IMR-90 (cell line): ENCODE data around the gene CCDC40. TPM values are rescaled to one million over a fixed set of nuclear protein-coding genes. Genes with fewer than 3 reads are reported as not detected.

Source experiments
- ATAC-seq: fragments of 200-7000 bp; cut with Tn5 transposase; 2 replicates; pipeline ENCODE4 v1.9.1; 2020; ENCODE audit warnings: low read depth, mild to moderate bottlenecking, moderate library complexity
- BruUV-seq: library from RNA; stranded (reverse); fragments of 400-500 nt; replicated peaks from 2 replicates; lab custom pipeline; 2021; lab: Mats Ljungman, UMichigan
- CTCF ChIA-PET: fragments of 300-600 bp; formaldehyde crosslinking; extraction: SDS; loops from one replicate; lab custom pipeline; 2021; ENCODE audit warnings: antibody characterized with exemption; lab: Yijun Ruan, JAX
- POLR2A ChIA-PET: fragments of 300-600 bp; sonication (Branson Sonifier 250); formaldehyde crosslinking; loops from one replicate; lab custom pipeline; 2022; ENCODE audit warnings: antibody characterized with exemption; ENCODE audit not compliant: unreplicated experiment; lab: Charles Lee
- DNase-seq: peaks from one replicate; pipeline ENCODE4 v3.0.0; 2013
- H2AFZ ChIP-seq: replicated peaks from 2 replicates; pipeline ENCODE3; 2013; ENCODE audit warnings: low read length, mild to moderate bottlenecking; ENCODE audit not compliant: poor library complexity
- H2AK5ac ChIP-seq: 2 replicates; pipeline ENCODE4 v1.6.1; 2013; ENCODE audit warnings: low read depth, low read length, inconsistent platforms
- H2AK9ac ChIP-seq: replicated peaks from 2 replicates; pipeline ENCODE3; 2013; ENCODE audit warnings: mild to moderate bottlenecking, low read depth, low read length, moderate library complexity; ENCODE audit not compliant: poor library complexity
- H2BK120ac ChIP-seq: 2 replicates; pipeline ENCODE4 v1.6.1; 2013; ENCODE audit warnings: low read depth, low read length, inconsistent platforms
- H2BK15ac ChIP-seq: 3 replicates; pipeline ENCODE4 v1.6.1; 2013; ENCODE audit warnings: low read depth, low read length, inconsistent platforms
- H2BK20ac ChIP-seq: 2 replicates; pipeline ENCODE4 v1.6.1; 2013; ENCODE audit warnings: low read depth, mild to moderate bottlenecking, inconsistent platforms, low read length, moderate library complexity
- H2BK5ac ChIP-seq: 2 replicates; pipeline ENCODE4 v1.6.1; 2013; ENCODE audit warnings: mild to moderate bottlenecking, low read depth, low read length, inconsistent platforms; ENCODE audit not compliant: poor library complexity, severe bottlenecking
- H3K14ac ChIP-seq: replicated peaks from 2 replicates; pipeline ENCODE4 v1.6.1; 2013; ENCODE audit warnings: low read depth, low read length, inconsistent platforms
- H3K18ac ChIP-seq: 2 replicates; pipeline ENCODE4 v1.6.1; 2013; ENCODE audit warnings: low read depth, low read length, control low read depth
- H3K23ac ChIP-seq: 2 replicates; pipeline ENCODE4 v1.6.1; 2013; ENCODE audit warnings: low read depth, low read length, inconsistent platforms
- H3K27ac ChIP-seq: 2 replicates; pipeline ENCODE4 v1.5.1; 2013; ENCODE audit warnings: mild to moderate bottlenecking, control low read depth, low read length; ENCODE audit not compliant: insufficient read depth
- H3K27me3 ChIP-seq: 2 replicates; pipeline ENCODE4 v1.6.1; 2013; ENCODE audit warnings: low read length; ENCODE audit not compliant: control insufficient read depth, insufficient read depth
- H3K36me3 ChIP-seq: 2 replicates; pipeline ENCODE4 v1.6.1; 2013; ENCODE audit warnings: low read length, mixed read lengths; ENCODE audit not compliant: control insufficient read depth, insufficient read depth
- H3K4ac ChIP-seq: 2 replicates; pipeline ENCODE4 v1.6.1; 2013; ENCODE audit warnings: low read depth, low read length, inconsistent platforms
- H3K4me1 ChIP-seq: 2 replicates; pipeline ENCODE4 v1.6.1; 2013; ENCODE audit warnings: low read length, mixed read lengths; ENCODE audit not compliant: control insufficient read depth, insufficient read depth
- H3K4me2 ChIP-seq: 2 replicates; pipeline ENCODE4 v1.6.1; 2013; ENCODE audit warnings: low read depth, mild to moderate bottlenecking, control low read depth, low read length, moderate library complexity
- H3K4me3 ChIP-seq: 2 replicates; pipeline ENCODE4 v1.5.1; 2013; ENCODE audit warnings: low read depth, mild to moderate bottlenecking, control low read depth, low read length, moderate library complexity; ENCODE audit not compliant: insufficient read depth
- H3K56ac ChIP-seq: 2 replicates; pipeline ENCODE4 v1.6.1; 2013; ENCODE audit warnings: low read length, inconsistent platforms; ENCODE audit not compliant: insufficient read depth; ENCODE audit errors: extremely low read depth
- H3K79me1 ChIP-seq, 2 experiments: 2 replicates each; pipeline ENCODE4 v1.6.1; 2013; ENCODE audit warnings: low read length in 2 of 2, inconsistent platforms in 1 of 2, low read depth in 1 of 2
- H3K9ac ChIP-seq: 2 replicates; pipeline ENCODE4 v1.6.1; 2013; ENCODE audit warnings: low read depth, low read length, control low read depth
- H3K9me1 ChIP-seq: 2 replicates; pipeline ENCODE4 v1.6.1; 2013; ENCODE audit warnings: low read length, inconsistent platforms; ENCODE audit not compliant: insufficient read depth
- H3K9me3 ChIP-seq: 2 replicates; pipeline ENCODE4 v1.6.1; 2013; ENCODE audit warnings: low read length; ENCODE audit not compliant: control insufficient read depth, insufficient read depth
- H4K20me1 ChIP-seq: 2 replicates; pipeline ENCODE4 v1.6.1; 2013; ENCODE audit warnings: low read length, inconsistent platforms; ENCODE audit not compliant: insufficient read depth
- H4K5ac ChIP-seq: 2 replicates; pipeline ENCODE4 v1.6.1; 2013; ENCODE audit warnings: mild to moderate bottlenecking, low read depth, low read length, control low read depth
- H4K8ac ChIP-seq, 2 experiments: 2 replicates each; pipeline ENCODE4 v1.6.1; 2013; ENCODE audit warnings: low read depth in 2 of 2, low read length in 2 of 2, control low read depth in 1 of 2, inconsistent platforms in 1 of 2
- H4K91ac ChIP-seq: 2 replicates; pipeline ENCODE4 v1.6.1; 2013; ENCODE audit warnings: low read depth, low read length, inconsistent platforms; ENCODE audit not compliant: insufficient read depth
- BHLHE40 ChIP-seq: fragments of 150-350 bp; IDR thresholded peaks from 2 replicates; pipeline ENCODE4 v1.6.1; 2016; ENCODE audit warnings: mild to moderate bottlenecking, low read depth, low read length
- CEBPB ChIP-seq: IDR thresholded peaks from 2 replicates; pipeline ENCODE4 v1.6.1; 2012; ENCODE audit warnings: low read depth, low read length, improper control_type of control experiment
- CHD1 ChIP-seq: IDR thresholded peaks from 2 replicates; pipeline ENCODE4 v1.6.1; 2012; ENCODE audit warnings: low read depth, low read length, improper control_type of control experiment
- CTCF ChIP-seq: conservative IDR thresholded peaks from 2 replicates; pipeline ENCODE4 v1.5.1; 2012; ENCODE audit warnings: mild to moderate bottlenecking, low read depth, low read length, improper control_type of control experiment
- ELK1 ChIP-seq: fragments of 150-350 bp; IDR thresholded peaks from 2 replicates; pipeline ENCODE4 v1.6.1; 2016; ENCODE audit warnings: low read depth, mild to moderate bottlenecking, low read length, moderate library complexity, borderline replicate concordance
- FOS ChIP-seq: fragments of 150-350 bp; IDR thresholded peaks from 2 replicates; pipeline ENCODE4 v1.6.1; 2016; ENCODE audit warnings: low read depth, low read length
- MAFK ChIP-seq: IDR thresholded peaks from 2 replicates; pipeline ENCODE4 v1.6.1; 2012; ENCODE audit warnings: low read depth, low read length, improper control_type of control experiment
- MAZ ChIP-seq: IDR thresholded peaks from 2 replicates; pipeline ENCODE4 v1.6.1; 2012; ENCODE audit warnings: low read depth, mild to moderate bottlenecking, low read length, improper control_type of control experiment, moderate library complexity, borderline replicate concordance
- MXI1 ChIP-seq: IDR thresholded peaks from 2 replicates; pipeline ENCODE4 v1.6.1; 2012; ENCODE audit warnings: low read depth, mild to moderate bottlenecking, low read length, moderate library complexity, borderline replicate concordance
- NFE2L2 ChIP-seq: fragments of 150-350 bp; IDR thresholded peaks from 2 replicates; pipeline ENCODE4 v1.6.1; 2016; ENCODE audit warnings: low read depth, mild to moderate bottlenecking, low read length
- POLR2A ChIP-seq: IDR thresholded peaks from 2 replicates; pipeline ENCODE4 v1.6.1; 2012; ENCODE audit warnings: mild to moderate bottlenecking, low read depth, low read length
- RAD21 ChIP-seq: IDR thresholded peaks from 2 replicates; pipeline ENCODE4 v1.6.1; 2012; ENCODE audit warnings: low read length, improper control_type of control experiment
- RCOR1 ChIP-seq: IDR thresholded peaks from 2 replicates; pipeline ENCODE4 v1.6.1; 2012; ENCODE audit warnings: mild to moderate bottlenecking, low read length, improper control_type of control experiment; ENCODE audit not compliant: insufficient replicate concordance
- RFX5 ChIP-seq: IDR thresholded peaks from 2 replicates; pipeline ENCODE4 v1.8.0; 2012; ENCODE audit warnings: low read depth, mild to moderate bottlenecking, low read length, moderate library complexity
- SMC3 ChIP-seq: fragments of 150-350 bp; IDR thresholded peaks from 2 replicates; pipeline ENCODE4 v1.6.1; 2016; ENCODE audit warnings: low read depth, mild to moderate bottlenecking, antibody characterized with exemption, low read length, moderate library complexity
- USF2 ChIP-seq: fragments of 150-350 bp; IDR thresholded peaks from 2 replicates; pipeline ENCODE4 v1.6.1; 2017; ENCODE audit warnings: mild to moderate bottlenecking, antibody characterized with exemption, low read length, low read depth
- WGBS, 2 experiments: methylation state at CpG; one replicate each; pipeline versions ENCODE4 v1.1.5 to v1.1.7; 2013; ENCODE audit warnings: missing lambda C conversion rate in 2 of 2; ENCODE audit not compliant: insufficient read length in 1 of 2; ENCODE audit errors: extremely low coverage in 2 of 2; 5-methylcytosine and 5-hydroxymethylcytosine counted together
- dilution Hi-C: fragments of 300-500 bp; cut with HindIII; formaldehyde crosslinking; loops from one replicate; pipeline ENCODE4 v1.14.3; 2018; ENCODE audit warnings: low sequenced_read_pairs; ENCODE audit not compliant: unreplicated experiment
- in situ Hi-C: fragments of 300-500 bp; cut with MboI; formaldehyde crosslinking; loops from 3 replicates; pipeline ENCODE4 v1.14.3; 2019; ENCODE audit warnings: low sequenced_read_pairs, inconsistent platforms, mixed read lengths
- intact Hi-C: fragments of 100-400 bp; cut with micrococcal nuclease; formaldehyde crosslinking; loops from 2 replicates; pipeline ENCODE4 v1.10.0; 2022
- polyA plus RNA-seq, 3 experiments: library from polyadenylated mRNA; depleted of rRNA; stranded (reverse); fragments of >200 nt; gene quantifications; 2 replicates each; pipeline ENCODE4 v1.2.3, GENCODE V29; 2012; ENCODE audit warnings: low replicate concordance in 1 of 3
- total RNA-seq: library from RNA; depleted of rRNA; stranded (reverse); fragments of >200 nt; gene quantifications from 2 replicates; pipeline ENCODE4 v1.2.3, GENCODE V29; 2012

The CCDC40 gene
- total and polyA plus RNA-seq, 2 of the 4 experiments (the other 2 are of a cell fraction) = 0.90 to 4.7 TPM

- ChIA-PET CTCF (interaction anchor here (0.5 kb wide), 1 partner anchor 78 kb away, joined by 3 read pairs; no protein-coding TSS in a partner anchor), POLR2A (no interaction called here)
- no peak overlapping the region for H3K4me3 ChIP-seq
- no peak overlapping the region for H2AK9ac ChIP-seq
- no peak overlapping the region for H4K91ac ChIP-seq
- in situ Hi-C loops (no loop called here), dilution Hi-C loops (no loop called here), intact Hi-C loops (no loop called here)
- no peak overlapping the region for H3K23ac ChIP-seq
- no peak overlapping the region for H3K4ac ChIP-seq
- peaks cover 13% of the 10 kb centered on the region for H3K36me3 ChIP-seq
- H3K9me1 ChIP-seq = no peaks in the 10 kb centered on the region
- H2AFZ ChIP-seq = no peak overlapping the region
- no peak overlapping the region for H2BK5ac ChIP-seq
- 21 to 77% methylated on average over 1 to 2 of the region's 4 CpGs for WGBS, 2 experiments
- H3K27me3 ChIP-seq = no peaks in the 10 kb centered on the region
- H4K5ac ChIP-seq = no peak overlapping the region
- no peak overlapping the region for H3K9ac ChIP-seq
- DNase-seq (no peak), ATAC-seq (no peak)
- no peak overlapping the region for H2AK5ac ChIP-seq
- TF ChIP-seq CEBPB = no peak
- no peak for TF ChIP-seq CTCF
- TF ChIP-seq POLR2A = no peak
- no peak for TF ChIP-seq NFE2L2
- TF ChIP-seq USF2 = no peak
- no peak for TF ChIP-seq MAZ
- no peak for TF ChIP-seq BHLHE40
- TF ChIP-seq RFX5 = no peak
- TF ChIP-seq MAFK = no peak
- no peak for TF ChIP-seq RCOR1
- no peak for TF ChIP-seq MXI1
- no peak for TF ChIP-seq CHD1
- no peak for TF ChIP-seq ELK1
- no peak for TF ChIP-seq RAD21
- no peak for TF ChIP-seq FOS
- no peak for TF ChIP-seq SMC3
- H4K20me1 ChIP-seq = no peaks in the 10 kb centered on the region
- H3K9me3 ChIP-seq = 0 out of 2 replicates have a peak, but pooled peaks cover 1% of the 10 kb centered on the region
- no peak overlapping the region for H3K56ac ChIP-seq
- no peak overlapping the region for H3K27ac ChIP-seq
- no peak overlapping the region for H3K14ac ChIP-seq
- BruUV-seq = no TSS peak
- H3K4me1 ChIP-seq = no peaks in the 10 kb centered on the region
- no peaks in the 10 kb centered on the region for H3K79me1 ChIP-seq
- no peak overlapping the region for H2BK15ac ChIP-seq
- no peak overlapping the region for H3K4me2 ChIP-seq
- no peak overlapping the region for H4K8ac ChIP-seq
- no peak overlapping the region for H2BK120ac ChIP-seq
- H2BK20ac ChIP-seq = no peak overlapping the region
- no peak overlapping the region for H3K18ac ChIP-seq
These were observed 9.3 kb downstream of the CCDC40 start for GRCh38 chr17:80045703-80046102.
